ENCODE measurements around the gene DENND2C.

- TF ChIP-seq CTCF (IDR thresholded peaks at IDR 0.05; ENCODE audit: insufficient read depth, low read depth, low read length) (no peak), EZH2 (IDR thresholded peaks at IDR 0.05; ENCODE audit: insufficient read depth, low read length) (no peak)
Measured at GRCh38 chr1:114536043-114536442, 133.8 kb downstream of the DENND2C start.
